ENCODE data around the gene MPPED2. TPM values are rescaled to one million over a fixed set of nuclear protein-coding genes. Genes with fewer than 3 reads are reported as not detected.
A peak's percentile ranks its signal among the peaks of the same experiment; 100 is the strongest.

Gene MPPED2
- total RNA-seq, 1 donor from 2014 or later: not detected

GRCh38 chr11:30392221-30392784 lies 193.8 kb downstream of the MPPED2 start:
- H3K36me3 ChIP-seq (ENCODE audit: control insufficient read depth, insufficient read depth, low read length): no peaks in the 10 kb centered on the region
- no peaks in the 10 kb centered on the region for H3K27me3 ChIP-seq (ENCODE audit: control insufficient read depth, insufficient read depth, low read length)
- no peak overlapping the region for H3K4me3 ChIP-seq (ENCODE audit: low read depth, low read length)
- no peak for TF ChIP-seq CTCF (IDR thresholded peaks at IDR 0.05; ENCODE audit: insufficient read depth, low read length, severe bottlenecking)
- DNase-seq (ENCODE audit: low read depth) (no peak), FAIRE-seq (no peak)

GRCh38 chr11:30388957-30389356 lies 197.2 kb downstream of the MPPED2 start:
- Histone ChIP-seq H3K27me3 (ENCODE audit: control insufficient read depth, insufficient read depth, low read length) (no peaks in the 10 kb centered on the region), H3K4me3 (ENCODE audit: low read depth, low read length) (no peak overlapping the region), H3K36me3 (ENCODE audit: control insufficient read depth, insufficient read depth, low read length) (no peaks in the 10 kb centered on the region)
- no peak for FAIRE-seq
- DNase-seq (ENCODE audit: low read depth): no peak
- TF ChIP-seq CTCF (IDR thresholded peaks at IDR 0.05; ENCODE audit: insufficient read depth, low read length, severe bottlenecking): no peak

GRCh38 chr11:30387891-30388861 lies 198.0 kb downstream of the MPPED2 start:
- TF ChIP-seq CTCF (IDR thresholded peaks at IDR 0.05; ENCODE audit: insufficient read depth, low read length, severe bottlenecking): no peak
- FAIRE-seq (peak; percentile 40), DNase-seq (ENCODE audit: low read depth) (no peak)
- Histone ChIP-seq H3K4me3 (ENCODE audit: low read depth, low read length) (no peak overlapping the region), H3K27me3 (ENCODE audit: control insufficient read depth, insufficient read depth, low read length) (no peaks in the 10 kb centered on the region), H3K36me3 (ENCODE audit: control insufficient read depth, insufficient read depth, low read length) (no peaks in the 10 kb centered on the region)

GRCh38 chr11:30381879-30382278 lies 204.3 kb downstream of the MPPED2 start:
- Histone ChIP-seq H3K4me3 (ENCODE audit: low read depth, low read length) (no peak overlapping the region), H3K27me3 (ENCODE audit: control insufficient read depth, insufficient read depth, low read length) (no peaks in the 10 kb centered on the region), H3K36me3 (ENCODE audit: control insufficient read depth, insufficient read depth, low read length) (no peaks in the 10 kb centered on the region)
- FAIRE-seq (no peak), DNase-seq (ENCODE audit: low read depth) (no peak)
- TF ChIP-seq CTCF (IDR thresholded peaks at IDR 0.05; ENCODE audit: insufficient read depth, low read length, severe bottlenecking): no peak

GRCh38 chr11:30380846-30381245 lies 205.3 kb downstream of the MPPED2 start:
- no peaks in the 10 kb centered on the region for H3K36me3 ChIP-seq (ENCODE audit: control insufficient read depth, insufficient read depth, low read length)
- no peaks in the 10 kb centered on the region for H3K27me3 ChIP-seq (ENCODE audit: control insufficient read depth, insufficient read depth, low read length)
- TF ChIP-seq CTCF (IDR thresholded peaks at IDR 0.05; ENCODE audit: insufficient read depth, low read length, severe bottlenecking): no peak
- H3K4me3 ChIP-seq (ENCODE audit: low read depth, low read length): no peak overlapping the region
- no peak for FAIRE-seq
- no peak for DNase-seq (ENCODE audit: low read depth)

All from bronchial epithelial cell (primary cell).